C4-2B (cell line): ENCODE data around the gene SECTM1.

Source experiments
- H3K27ac ChIP-seq: fragments of 450-650 bp; 2 replicates; pipeline ENCODE4 v1.5.1; 2017
- ZFX ChIP-seq: fragments of 450-650 bp; IDR thresholded peaks from 2 replicates; pipeline ENCODE4 v1.6.1; 2017
- TF ChIP-seq, protein P1 (sequence below): fragments of 450-650 bp; conservative IDR thresholded peaks from 2 replicates; pipeline ENCODE4 v1.5.1; 2017; ENCODE audit warnings: mild to moderate bottlenecking

Gene SECTM1

DNA sequence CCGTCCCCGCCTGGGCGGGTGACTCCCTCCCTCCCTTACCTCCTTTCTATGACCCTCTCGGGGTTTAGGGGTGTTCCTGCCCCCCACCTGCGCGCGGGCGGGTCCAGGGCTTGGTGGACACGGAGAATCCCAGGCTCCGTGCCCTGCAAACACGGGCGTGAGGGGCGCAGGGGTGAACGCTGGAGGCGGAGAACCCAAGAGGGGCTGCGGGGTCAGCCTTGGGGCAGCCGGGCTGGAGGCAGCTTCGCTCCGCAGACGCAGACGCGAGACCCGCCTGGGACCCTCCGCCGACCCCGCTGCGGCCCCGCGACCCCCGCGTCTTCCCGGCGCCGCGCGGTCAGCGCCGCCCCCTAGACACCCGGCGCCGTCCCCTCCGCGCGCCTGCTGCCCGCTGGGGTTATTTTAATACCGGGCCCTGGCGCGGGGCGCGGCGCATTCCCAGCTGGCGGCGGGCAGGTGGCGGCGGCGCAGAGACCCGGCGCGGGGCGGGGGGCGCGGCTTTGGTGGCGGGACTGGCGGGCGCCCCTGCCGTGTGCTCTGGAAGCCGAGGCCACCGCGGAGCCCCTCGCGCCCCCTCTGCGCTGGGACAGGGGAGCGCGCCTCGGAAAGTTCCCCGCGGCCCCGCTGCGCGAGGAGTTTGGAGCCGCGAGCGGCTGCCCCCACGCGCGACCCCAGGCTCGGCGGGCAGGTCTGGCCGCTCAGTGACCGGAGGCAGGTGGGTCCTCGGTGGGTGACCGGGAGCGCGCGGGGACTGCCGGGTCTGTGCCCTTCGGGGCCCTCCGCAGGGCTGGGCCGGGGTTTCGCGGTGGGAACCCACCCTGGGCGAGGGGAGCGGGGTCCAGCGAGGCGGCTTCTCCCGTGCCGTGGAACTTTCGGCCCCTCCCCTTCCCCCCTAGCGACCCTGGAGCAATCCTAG, 38.0 kb upstream of the SECTM1 start, which contains the start of gene UTS2R:
Gene UTS2R, plus strand, starts transcription at position 433 of the 916 bp plus-strand sequence. CDS start 2,560 bp downstream, outside the sequence.
- TF ChIP-seq, protein P1, sequence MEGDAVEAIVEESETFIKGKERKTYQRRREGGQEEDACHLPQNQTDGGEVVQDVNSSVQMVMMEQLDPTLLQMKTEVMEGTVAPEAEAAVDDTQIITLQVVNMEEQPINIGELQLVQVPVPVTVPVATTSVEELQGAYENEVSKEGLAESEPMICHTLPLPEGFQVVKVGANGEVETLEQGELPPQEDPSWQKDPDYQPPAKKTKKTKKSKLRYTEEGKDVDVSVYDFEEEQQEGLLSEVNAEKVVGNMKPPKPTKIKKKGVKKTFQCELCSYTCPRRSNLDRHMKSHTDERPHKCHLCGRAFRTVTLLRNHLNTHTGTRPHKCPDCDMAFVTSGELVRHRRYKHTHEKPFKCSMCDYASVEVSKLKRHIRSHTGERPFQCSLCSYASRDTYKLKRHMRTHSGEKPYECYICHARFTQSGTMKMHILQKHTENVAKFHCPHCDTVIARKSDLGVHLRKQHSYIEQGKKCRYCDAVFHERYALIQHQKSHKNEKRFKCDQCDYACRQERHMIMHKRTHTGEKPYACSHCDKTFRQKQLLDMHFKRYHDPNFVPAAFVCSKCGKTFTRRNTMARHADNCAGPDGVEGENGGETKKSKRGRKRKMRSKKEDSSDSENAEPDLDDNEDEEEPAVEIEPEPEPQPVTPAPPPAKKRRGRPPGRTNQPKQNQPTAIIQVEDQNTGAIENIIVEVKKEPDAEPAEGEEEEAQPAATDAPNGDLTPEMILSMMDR: no peak
- TF ChIP-seq ZFX: no peak
- no peak within 1 kb of the TSS for H3K27ac ChIP-seq

DNA sequence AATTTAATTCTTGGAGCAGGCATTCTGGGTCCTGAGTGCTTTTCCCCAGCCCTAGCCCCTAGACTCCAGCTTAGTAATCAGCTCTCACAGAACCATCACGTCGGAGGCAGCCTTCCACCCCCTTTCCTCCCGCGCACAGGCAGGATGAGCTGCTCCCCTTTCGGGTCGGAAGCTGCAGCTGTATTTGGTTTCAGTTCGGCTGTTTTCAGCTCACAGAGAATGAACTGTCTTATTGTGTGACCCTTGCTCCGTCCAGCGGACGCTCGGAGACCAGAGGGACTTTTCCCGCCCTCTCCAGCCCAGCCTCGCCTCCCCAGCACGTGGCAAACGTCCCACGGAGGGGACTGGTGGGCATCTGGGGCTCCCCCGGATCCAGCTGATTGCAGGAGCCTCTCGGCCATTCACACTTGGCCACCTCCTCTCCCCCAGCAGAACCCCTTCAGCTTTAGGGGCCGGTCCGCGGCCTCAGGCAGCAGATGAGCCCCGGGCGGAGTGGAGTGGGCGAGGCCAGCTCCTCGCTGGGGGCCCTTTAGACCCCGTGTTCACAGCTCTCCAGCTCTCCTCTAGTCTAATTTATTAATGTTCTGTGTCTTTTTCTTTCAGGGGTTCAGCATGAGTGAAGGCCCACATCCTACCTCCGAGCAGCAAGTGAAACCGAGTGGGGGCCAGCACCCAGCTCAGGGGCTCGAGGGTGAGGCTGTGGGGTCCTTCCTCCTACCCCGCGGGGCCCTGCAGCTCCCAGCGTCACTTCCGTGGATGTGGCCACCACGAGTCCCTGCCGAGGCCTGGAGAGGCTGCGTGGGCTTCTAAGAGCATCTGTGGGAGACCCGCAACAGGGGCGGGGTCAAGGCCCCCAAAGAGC, 37.1 kb upstream of the SECTM1 start:
- no peak overlapping the region for H3K27ac ChIP-seq
- TF ChIP-seq ZFX: no peak
- TF ChIP-seq, protein P1: no peak

DNA sequence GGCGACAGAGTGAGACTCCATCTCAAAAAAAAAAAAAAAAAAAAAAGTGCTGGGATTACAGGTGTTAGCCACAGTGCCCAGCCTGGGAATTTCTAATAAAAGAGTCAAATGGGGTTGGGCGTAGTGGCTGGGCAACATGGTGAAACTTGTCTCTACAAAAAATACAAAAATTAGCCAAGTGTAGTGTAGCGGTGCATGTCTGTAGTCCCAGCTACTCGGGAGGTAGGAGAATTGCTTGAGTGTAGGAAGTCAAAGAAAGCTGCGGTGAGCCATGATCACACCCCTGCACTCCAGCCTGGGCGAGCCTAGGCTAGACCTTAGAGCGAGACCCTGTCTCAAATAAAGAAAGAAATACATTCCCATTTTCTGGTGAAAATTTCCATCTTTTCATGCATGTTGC, 35.6 kb upstream of the SECTM1 start:
- no peak overlapping the region for H3K27ac ChIP-seq
- no peak for TF ChIP-seq ZFX
- TF ChIP-seq, protein P1: no peak

DNA sequence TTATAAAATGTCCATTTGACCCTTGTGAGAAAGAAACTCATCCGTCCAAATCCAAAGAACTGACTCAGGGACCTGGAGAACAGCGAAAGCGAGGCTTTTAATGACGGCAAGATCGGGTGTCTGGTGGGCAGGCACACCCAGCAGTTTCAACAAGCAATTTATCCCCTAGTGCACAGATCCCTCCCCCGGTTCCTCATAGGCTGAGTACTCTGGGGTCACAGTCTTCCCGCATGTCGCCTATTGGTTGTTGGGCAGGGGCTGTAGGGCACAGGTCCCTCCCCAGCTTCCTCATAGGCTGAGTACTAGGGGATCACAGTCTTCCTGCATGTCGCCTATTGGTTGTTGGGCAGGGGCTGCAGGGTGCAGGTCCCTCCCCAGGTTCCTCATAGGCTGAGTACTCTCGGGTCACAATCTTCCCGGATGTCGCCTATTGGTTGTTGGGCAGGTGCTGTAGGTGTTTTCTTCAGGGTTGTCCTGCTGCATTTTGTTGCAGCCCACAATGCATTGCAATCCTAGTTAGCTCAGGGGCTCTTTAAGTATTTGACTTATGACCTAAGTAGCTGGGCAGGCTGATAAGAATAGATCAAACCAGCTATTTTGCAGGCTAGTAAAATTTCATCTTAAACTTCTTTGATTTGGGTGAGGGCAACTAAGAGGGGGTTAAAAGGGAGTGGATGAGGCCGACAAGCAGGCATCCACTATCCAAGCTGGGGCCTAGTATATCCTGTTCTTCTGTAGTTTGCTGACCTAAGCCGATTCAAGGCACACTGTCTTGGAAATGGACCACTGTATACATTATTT, 34.4 kb upstream of the SECTM1 start:
- H3K27ac ChIP-seq: no peak overlapping the region
- TF ChIP-seq, protein P1: no peak
- no peak for TF ChIP-seq ZFX

DNA sequence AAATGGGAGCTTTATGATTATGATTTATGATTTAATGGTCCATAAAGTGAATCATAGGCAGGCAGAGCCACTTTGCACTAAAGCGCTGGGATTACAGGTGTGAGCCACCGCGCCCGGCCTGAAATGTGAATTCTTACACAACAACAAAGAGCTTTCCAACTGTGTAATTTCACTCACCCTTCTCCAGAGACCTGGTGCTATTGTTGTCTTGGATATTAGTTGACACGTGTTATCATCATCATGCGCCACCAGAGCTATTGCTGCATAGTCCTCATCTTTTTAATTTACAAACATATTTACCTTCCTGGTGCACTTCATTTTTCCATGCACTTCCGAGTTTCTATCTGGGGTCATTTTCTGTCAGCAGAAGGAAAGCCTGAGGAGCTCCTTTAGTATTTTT, 33.2 kb upstream of the SECTM1 start:
- no peak overlapping the region for H3K27ac ChIP-seq
- TF ChIP-seq, protein P1: no peak

DNA sequence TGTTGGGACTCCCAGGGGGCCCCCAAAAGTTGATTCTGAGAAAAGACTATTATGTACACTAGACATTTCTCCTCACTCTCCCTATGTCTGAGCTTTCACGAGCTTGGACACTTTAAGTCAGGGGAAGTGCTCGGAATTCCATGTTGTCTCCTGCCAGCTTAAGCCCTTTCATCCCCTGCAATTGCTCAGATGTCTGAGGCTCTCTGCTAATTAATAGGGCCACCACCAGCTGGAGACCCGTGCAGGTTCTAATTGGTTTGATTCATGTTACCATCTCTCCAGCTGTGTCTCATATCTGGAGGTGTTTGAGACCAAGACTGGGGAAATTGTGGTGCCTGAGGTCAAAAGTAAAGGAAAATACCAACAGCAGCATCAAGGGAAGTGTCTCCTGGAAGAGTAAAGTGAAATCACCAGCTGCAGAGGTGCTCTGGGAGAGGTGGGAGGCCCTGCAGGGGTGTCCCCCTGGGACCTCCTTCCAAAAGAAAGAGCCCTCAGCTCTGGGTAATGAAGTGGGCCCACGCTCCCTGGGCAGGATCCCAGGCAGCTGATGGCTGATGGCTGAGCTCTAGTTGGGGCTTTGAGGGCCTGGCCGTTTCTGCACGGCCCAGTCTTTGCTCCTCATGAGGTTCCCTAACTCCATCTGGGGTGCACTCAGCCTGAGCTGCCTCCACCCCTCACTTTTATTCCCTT, 32.2 kb upstream of the SECTM1 start:
- H3K27ac ChIP-seq: no peak overlapping the region
- TF ChIP-seq ZFX: no peak
- TF ChIP-seq, protein P1: no peak
